ENCODE results near the gene DHRS12. TPM values are rescaled to one million over a fixed set of nuclear protein-coding genes. Genes with fewer than 3 reads are reported as not detected.

DHRS12 gene
- total and polyA plus RNA-seq, 2 experiments from 2014 or later = 5.5 to 15.7 TPM

DNA sequence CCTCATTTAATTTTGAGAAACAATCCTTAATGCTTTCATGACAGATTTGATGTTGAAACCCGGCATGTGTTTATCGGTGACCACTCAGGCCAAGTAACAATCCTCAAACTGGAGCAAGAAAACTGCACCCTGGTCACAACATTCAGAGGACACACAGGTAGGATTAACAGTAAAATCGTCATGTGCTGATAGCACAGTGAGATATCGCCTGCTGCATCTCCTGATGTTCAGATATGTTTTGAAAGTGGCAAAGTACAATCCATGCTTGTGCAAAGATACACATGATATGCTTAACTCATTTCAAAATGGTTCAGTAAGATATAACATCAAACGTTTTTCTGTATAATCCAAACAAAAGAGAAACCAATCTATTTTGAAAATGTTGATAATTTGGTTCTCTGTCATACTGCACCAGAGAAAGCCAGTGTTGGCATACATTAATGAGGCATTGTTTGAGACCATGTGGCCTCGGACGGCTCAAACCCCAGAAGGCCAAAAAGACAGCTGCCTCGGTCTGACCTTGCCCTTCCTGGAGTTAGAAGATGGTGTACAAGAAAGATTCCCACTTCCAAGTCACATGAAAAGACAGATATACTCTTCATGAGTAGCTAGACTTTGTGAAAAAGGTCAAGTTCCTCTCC is 76.2 kb downstream of the DHRS12 start:
- Histone ChIP-seq H3K4me1 (ENCODE audit: low read depth) (no peaks in the 10 kb centered on the region), H3K4me3 (no peak overlapping the region), H3K9me3 (ENCODE audit: low read depth) (no peaks in the 10 kb centered on the region), H3K27me3 (no peaks in the 10 kb centered on the region), H3K27ac (no peak overlapping the region), H3K36me3 (peaks cover 4% of the 10 kb centered on the region)
- DNase-seq (ENCODE audit: low read depth in 1 of 2, low spot score in 1 of 2) = peak in 1 of 2 donors; percentile 14
- TF ChIP-seq, protein P1, sequence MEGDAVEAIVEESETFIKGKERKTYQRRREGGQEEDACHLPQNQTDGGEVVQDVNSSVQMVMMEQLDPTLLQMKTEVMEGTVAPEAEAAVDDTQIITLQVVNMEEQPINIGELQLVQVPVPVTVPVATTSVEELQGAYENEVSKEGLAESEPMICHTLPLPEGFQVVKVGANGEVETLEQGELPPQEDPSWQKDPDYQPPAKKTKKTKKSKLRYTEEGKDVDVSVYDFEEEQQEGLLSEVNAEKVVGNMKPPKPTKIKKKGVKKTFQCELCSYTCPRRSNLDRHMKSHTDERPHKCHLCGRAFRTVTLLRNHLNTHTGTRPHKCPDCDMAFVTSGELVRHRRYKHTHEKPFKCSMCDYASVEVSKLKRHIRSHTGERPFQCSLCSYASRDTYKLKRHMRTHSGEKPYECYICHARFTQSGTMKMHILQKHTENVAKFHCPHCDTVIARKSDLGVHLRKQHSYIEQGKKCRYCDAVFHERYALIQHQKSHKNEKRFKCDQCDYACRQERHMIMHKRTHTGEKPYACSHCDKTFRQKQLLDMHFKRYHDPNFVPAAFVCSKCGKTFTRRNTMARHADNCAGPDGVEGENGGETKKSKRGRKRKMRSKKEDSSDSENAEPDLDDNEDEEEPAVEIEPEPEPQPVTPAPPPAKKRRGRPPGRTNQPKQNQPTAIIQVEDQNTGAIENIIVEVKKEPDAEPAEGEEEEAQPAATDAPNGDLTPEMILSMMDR (IDR thresholded peaks at IDR 0.05; ENCODE audit: low read depth, low read length) = no peak

DNA sequence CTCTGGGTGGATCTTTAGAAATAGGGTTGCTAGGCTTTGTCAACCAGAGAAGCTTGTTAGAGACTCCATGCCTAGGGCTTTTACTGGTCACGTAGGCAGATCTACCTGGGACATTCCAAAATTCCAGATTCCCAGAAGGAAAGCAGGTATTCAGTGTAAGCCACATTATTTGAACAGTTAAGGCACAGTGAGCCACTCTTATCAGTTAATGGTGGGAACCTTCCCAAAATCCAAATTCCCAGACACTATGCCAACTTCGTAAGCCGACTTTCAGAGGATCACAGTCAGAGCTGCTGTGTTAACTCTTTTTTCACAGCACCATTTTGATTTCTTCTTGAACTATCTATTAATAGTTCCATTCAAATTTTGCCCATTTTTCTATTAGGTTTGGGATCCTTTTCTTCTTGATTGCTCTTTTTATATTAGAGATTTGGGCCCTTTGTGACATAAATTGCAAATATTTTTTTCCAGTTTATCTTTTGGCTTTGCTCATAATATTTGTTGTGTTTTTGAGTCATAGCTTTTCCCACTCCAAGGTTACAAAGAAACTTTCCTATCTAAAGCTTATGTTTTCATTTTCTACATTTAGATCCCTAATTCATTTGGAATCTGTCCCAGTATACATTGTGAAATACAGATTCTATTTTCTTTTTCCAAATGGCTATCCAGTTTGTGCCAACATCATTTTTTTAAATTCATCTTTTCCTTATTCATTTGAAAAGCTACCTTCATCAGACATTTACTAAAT is 77.3 kb downstream of the DHRS12 start:
- Histone ChIP-seq H3K9me3 (ENCODE audit: low read depth) (no peaks in the 10 kb centered on the region), H3K36me3 (peaks cover 4% of the 10 kb centered on the region), H3K4me1 (ENCODE audit: low read depth) (no peaks in the 10 kb centered on the region), H3K27me3 (no peaks in the 10 kb centered on the region), H3K27ac (no peak overlapping the region), H3K4me3 (no peak overlapping the region)
- TF ChIP-seq, protein P1 (IDR thresholded peaks at IDR 0.05; ENCODE audit: low read depth, low read length) = no peak
- peak in 1 of 2 donors; percentile 90 for DNase-seq (ENCODE audit: low read depth in 1 of 2, low spot score in 1 of 2)

DNA sequence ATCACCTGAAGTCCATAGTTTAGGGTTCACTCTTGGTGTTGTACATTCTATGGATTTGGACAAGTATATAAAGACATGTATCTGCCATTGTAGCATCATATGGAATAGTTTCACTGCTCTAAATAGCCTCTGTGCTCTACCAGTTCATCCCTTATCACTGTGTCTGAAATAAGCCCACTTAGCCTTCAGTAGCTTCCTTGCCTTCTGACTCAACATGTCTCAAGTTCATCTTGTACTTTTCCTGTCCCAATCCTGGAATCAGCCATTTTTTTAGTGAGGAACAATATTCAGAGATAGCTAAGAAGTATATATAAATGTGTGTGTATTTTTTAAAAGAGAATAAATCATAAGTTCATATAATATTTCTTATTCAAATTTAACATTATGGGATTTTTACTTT is 79.2 kb downstream of the DHRS12 start:
- Histone ChIP-seq H3K27me3 (no peaks in the 10 kb centered on the region), H3K4me3 (no peak overlapping the region), H3K36me3 (peaks cover 4% of the 10 kb centered on the region), H3K4me1 (ENCODE audit: low read depth) (no peaks in the 10 kb centered on the region), H3K9me3 (ENCODE audit: low read depth) (no peaks in the 10 kb centered on the region), H3K27ac (no peak overlapping the region)
- DNase-seq (ENCODE audit: low read depth in 1 of 2, low spot score in 1 of 2) = no peak
- TF ChIP-seq, protein P1 (IDR thresholded peaks at IDR 0.05; ENCODE audit: low read depth, low read length) = no peak

DNA sequence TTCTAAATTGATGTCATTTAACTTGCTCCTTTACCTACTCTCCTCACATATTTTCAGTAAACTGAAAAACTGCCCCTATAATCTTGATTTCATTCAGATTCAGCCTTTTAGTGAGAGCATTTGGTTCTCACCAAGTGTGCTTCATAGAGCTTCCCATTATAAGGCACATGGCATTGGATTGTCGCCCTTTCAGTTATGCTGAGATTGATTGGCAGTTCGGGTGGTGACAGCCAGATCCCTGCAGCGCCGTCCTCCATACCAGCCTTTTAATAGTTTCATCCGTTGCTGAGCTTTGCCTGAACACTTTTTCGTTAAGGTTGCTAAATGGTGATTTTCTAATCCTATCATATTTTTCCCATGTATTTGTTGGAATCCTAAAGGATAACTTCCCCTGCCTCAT is 80.4 kb downstream of the DHRS12 start:
- Histone ChIP-seq H3K27ac (no peak overlapping the region), H3K36me3 (peaks cover 4% of the 10 kb centered on the region), H3K9me3 (ENCODE audit: low read depth) (no peaks in the 10 kb centered on the region), H3K4me1 (ENCODE audit: low read depth) (no peaks in the 10 kb centered on the region), H3K27me3 (no peaks in the 10 kb centered on the region), H3K4me3 (no peak overlapping the region)
- no peak for DNase-seq (ENCODE audit: low read depth in 1 of 2, low spot score in 1 of 2)
- TF ChIP-seq, protein P1 (IDR thresholded peaks at IDR 0.05; ENCODE audit: low read depth, low read length) = no peak

DNA sequence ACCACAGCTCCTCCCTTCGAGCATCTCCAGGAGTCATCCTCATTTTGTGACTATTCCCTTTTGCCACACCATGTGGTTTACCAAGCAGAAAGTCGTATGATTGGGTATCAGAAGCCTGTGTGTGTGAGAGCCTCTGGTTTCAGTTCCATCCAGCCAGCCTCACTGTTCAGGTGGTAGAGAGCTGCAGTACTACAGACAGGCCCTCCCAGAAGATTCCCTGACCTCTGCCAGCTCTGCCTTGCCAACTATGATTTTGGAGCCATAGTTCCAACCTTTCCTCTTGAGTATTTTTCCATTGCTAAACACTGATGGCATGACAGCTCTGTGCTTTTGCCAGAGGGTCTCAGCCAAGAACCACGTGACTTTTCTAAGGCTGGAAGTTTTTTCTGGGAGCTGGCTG is 82.5 kb downstream of the DHRS12 start:
- TF ChIP-seq, protein P1 (IDR thresholded peaks at IDR 0.05; ENCODE audit: low read depth, low read length) = no peak
- Histone ChIP-seq H3K36me3 (no peaks in the 10 kb centered on the region), H3K4me1 (ENCODE audit: low read depth) (no peaks in the 10 kb centered on the region), H3K27me3 (no peaks in the 10 kb centered on the region), H3K4me3 (no peak overlapping the region), H3K27ac (no peak overlapping the region), H3K9me3 (ENCODE audit: low read depth) (no peaks in the 10 kb centered on the region)
- no peak for DNase-seq (ENCODE audit: low read depth in 1 of 2, low spot score in 1 of 2)
